Esophagus muscularis mucosa (tissue), 4 donors: Measurements from ENCODE around the gene FAM234A.

Experiments
- EP300 ChIP-seq: sonication (generic); formaldehyde crosslinking; IDR thresholded peaks from one replicate; pipeline ENCODE4 v1.6.1; 2017; ENCODE audit warnings: antibody characterized with exemption
- POLR2A ChIP-seq: fragments of 450-650 bp; IDR thresholded peaks from one replicate; pipeline ENCODE4 v1.6.1; 2017; ENCODE audit warnings: antibody characterized with exemption, moderate library complexity, mild to moderate bottlenecking, low read depth
- POLR2AphosphoS5 ChIP-seq, 2 donors: sonication (generic); formaldehyde crosslinking; IDR thresholded peaks; one replicate each; pipeline ENCODE4 v1.6.1; 2017; ENCODE audit warnings: antibody characterized with exemption in 2 of 2
- TF ChIP-seq, protein P1 (sequence below), 3 experiments: fragments of 200-600 bp in 2 of 3; fragments of 450-650 bp in 1 of 3; sonication (generic) in 2 of 3; IDR thresholded peaks; one replicate each; pipeline ENCODE4 v1.5.1; 2017 to 2019; ENCODE audit warnings: antibody characterized with exemption in 3 of 3, mild to moderate bottlenecking in 2 of 3, moderate library complexity in 1 of 3

DNA sequence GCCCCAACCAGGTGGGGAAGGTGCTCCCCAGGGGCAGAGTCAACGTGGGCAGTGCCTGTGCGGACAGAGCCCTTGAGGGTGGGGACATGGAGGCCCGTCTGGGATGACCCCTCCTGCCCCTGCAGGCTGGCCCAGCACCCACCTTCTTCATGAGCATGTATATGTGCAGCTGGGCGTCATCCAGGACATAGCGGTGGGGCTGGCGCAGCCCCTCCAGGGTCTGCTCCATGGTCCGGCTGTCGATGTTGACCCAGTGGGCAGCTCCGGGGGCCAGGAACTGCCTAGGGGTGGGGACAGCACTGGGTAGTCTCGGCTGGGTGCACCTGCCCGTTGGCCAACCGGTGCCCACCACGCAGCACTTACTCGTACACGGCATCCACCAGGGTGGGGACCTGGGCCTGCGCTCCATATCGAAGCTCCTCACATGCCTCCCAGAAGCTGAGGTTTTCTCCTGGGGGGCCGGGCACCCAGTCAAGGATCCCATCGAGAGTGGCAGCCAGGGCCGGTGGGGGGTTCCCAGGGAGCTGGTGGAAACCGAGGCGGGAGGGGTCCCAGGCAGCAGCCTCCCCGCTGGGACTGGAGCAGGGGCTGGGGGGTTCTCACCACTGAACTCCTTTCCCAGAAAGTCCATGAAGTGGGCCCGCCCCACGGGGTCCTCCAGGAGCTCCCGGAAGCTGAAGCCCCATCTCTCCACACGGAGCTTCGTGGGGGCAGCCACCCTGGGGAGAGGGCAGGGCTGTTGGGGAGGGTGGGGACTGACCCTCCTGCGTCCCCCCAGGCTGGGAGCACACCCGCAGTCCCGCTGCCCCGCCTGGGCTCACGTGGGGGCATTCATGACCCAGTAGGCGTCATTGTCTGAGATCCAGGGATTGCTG is 36.0 kb downstream of the FAM234A start:
- TF ChIP-seq, protein P1, sequence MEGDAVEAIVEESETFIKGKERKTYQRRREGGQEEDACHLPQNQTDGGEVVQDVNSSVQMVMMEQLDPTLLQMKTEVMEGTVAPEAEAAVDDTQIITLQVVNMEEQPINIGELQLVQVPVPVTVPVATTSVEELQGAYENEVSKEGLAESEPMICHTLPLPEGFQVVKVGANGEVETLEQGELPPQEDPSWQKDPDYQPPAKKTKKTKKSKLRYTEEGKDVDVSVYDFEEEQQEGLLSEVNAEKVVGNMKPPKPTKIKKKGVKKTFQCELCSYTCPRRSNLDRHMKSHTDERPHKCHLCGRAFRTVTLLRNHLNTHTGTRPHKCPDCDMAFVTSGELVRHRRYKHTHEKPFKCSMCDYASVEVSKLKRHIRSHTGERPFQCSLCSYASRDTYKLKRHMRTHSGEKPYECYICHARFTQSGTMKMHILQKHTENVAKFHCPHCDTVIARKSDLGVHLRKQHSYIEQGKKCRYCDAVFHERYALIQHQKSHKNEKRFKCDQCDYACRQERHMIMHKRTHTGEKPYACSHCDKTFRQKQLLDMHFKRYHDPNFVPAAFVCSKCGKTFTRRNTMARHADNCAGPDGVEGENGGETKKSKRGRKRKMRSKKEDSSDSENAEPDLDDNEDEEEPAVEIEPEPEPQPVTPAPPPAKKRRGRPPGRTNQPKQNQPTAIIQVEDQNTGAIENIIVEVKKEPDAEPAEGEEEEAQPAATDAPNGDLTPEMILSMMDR (IDR thresholded peaks at IDR 0.05): no peak
- TF ChIP-seq POLR2A (no peak), POLR2AphosphoS5 (IDR thresholded peaks at IDR 0.05) (no peak), EP300 (no peak)
